Measurements from ENCODE around the gene FYB1. TPM values are rescaled to one million over a fixed set of nuclear protein-coding genes. Genes with fewer than 3 reads are reported as not detected.

FYB1 gene
- total RNA-seq, 1 experiment from 2014 or later = not detected

- H3K56ac ChIP-seq (ENCODE audit: insufficient read length, low read depth, low read length) = no peak overlapping the region
- H3T11ph ChIP-seq (ENCODE audit: low read length) = no peak overlapping the region
- H2BK20ac ChIP-seq (ENCODE audit: low read depth, low read length, poor library complexity, severe bottlenecking) = no peak overlapping the region
- no peak overlapping the region; the same call in 1 of the 2 replicates for H3K14ac ChIP-seq (ENCODE audit: insufficient read depth, low read length)
- no peak overlapping the region for H3K4ac ChIP-seq (ENCODE audit: low read depth, low read length)
- Mint-ChIP-seq H3K27ac (no peak overlapping the region), H3K9me3 (no peaks in the 10 kb centered on the region), H3K4me3 (no peak overlapping the region), H3K27me3 (ENCODE audit: low read depth) (no peaks in the 10 kb centered on the region), H3K4me1 (peaks cover 5 to 6% of the 10 kb centered on the region in 2 experiments), H3K36me3 (ENCODE audit: insufficient read depth in 1 of 3, low read depth in 3 of 3) (no peaks in the 10 kb centered on the region)
- no peak for TF ChIP-seq CTCF (conservative IDR thresholded peaks at IDR 0.05)
- H2AK5ac ChIP-seq (ENCODE audit: insufficient read length, low read length) = no peak overlapping the region
- H3K18ac ChIP-seq (ENCODE audit: insufficient read length, low read depth, low read length) = no peak overlapping the region
- DNase-seq = no peak
- no peaks in the 10 kb centered on the region for H3K9me3 ChIP-seq (ENCODE audit: control insufficient read depth, low read depth, low read length)
- no peak overlapping the region for H2BK5ac ChIP-seq (ENCODE audit: insufficient read length, low read length)
- no peaks in the 10 kb centered on the region for H3K23me2 ChIP-seq (ENCODE audit: insufficient read length, low read depth, low read length, poor library complexity, severe bottlenecking)
- H2BK12ac ChIP-seq (ENCODE audit: insufficient read length, low read depth, low read length) = no peak overlapping the region
- no peak overlapping the region for H2AFZ ChIP-seq (ENCODE audit: low read length)
- H4K20me1 ChIP-seq (ENCODE audit: control insufficient read depth, insufficient read depth, insufficient read length) = no peaks in the 10 kb centered on the region
- H3K27ac ChIP-seq (ENCODE audit: insufficient read length, low read depth, low read length) = no peak overlapping the region
- no peaks in the 10 kb centered on the region for H3K79me1 ChIP-seq (ENCODE audit: insufficient read depth, low read depth, low read length, poor library complexity, severe bottlenecking)
- no CpG with 5 or more reads among the region's 8 CpGs for WGBS (ENCODE audit: extremely low coverage, insufficient read length, low lambda C conversion rate)
- H3K4me2 ChIP-seq (ENCODE audit: insufficient read depth, insufficient read length, low read length) = no peak overlapping the region
- H3K79me2 ChIP-seq (ENCODE audit: insufficient read depth, low read length) = no peaks in the 10 kb centered on the region; the same call in 1 of the 2 replicates
- no peak overlapping the region for H3K23ac ChIP-seq (ENCODE audit: insufficient read length, low read depth, low read length)
- no peaks in the 10 kb centered on the region for H3K27me3 ChIP-seq (ENCODE audit: insufficient read depth, low read length)
- H2BK120ac ChIP-seq (ENCODE audit: low read depth, low read length, poor library complexity, severe bottlenecking) = no peak overlapping the region
- H4K8ac ChIP-seq (replicated peaks; ENCODE audit: insufficient read length, low read depth, low read length) = no peak overlapping the region
- no peak overlapping the region for H3K9ac ChIP-seq (ENCODE audit: extremely low read depth, insufficient read length, low read length)
- H4K91ac ChIP-seq (ENCODE audit: insufficient read length, low read depth, low read length) = no peak overlapping the region
- H2BK15ac ChIP-seq (ENCODE audit: low read depth, low read length) = no peak overlapping the region
- H4K5ac ChIP-seq (ENCODE audit: insufficient read length, low read depth, low read length) = no peak overlapping the region
- no peaks in the 10 kb centered on the region for H3K4me1 ChIP-seq (ENCODE audit: insufficient read depth, low read length)
These were observed 40.5 kb downstream of the FYB1 start for GRCh38 chr5:39178861-39179260.

All from H9 (cell line).